GM23338 (cell line): ENCODE results near the gene BPI.

Experiments used
- CTCF ChIP-seq, 2 experiments: fragments of 200-600 bp in 1 of 2; sonication (generic) in 1 of 2; conservative IDR thresholded peaks; 2 replicates each; pipeline versions ENCODE4 v1.5.1 to v1.6.1; 2016 to 2017; ENCODE audit warnings: antibody characterized with exemption in 2 of 2, low read depth in 2 of 2, mild to moderate bottlenecking in 2 of 2, moderate library complexity in 1 of 2
- EZH2 ChIP-seq: fragments of 200-600 bp; sonication (generic); IDR thresholded peaks from one replicate; pipeline ENCODE4 v1.8.0; 2017; ENCODE audit warnings: antibody characterized with exemption, mild to moderate bottlenecking, low read depth; ENCODE audit not compliant: unreplicated experiment
- REST ChIP-seq: IDR thresholded peaks from one replicate; pipeline ENCODE4 v1.6.1; 2018; ENCODE audit warnings: antibody characterized with exemption; ENCODE audit not compliant: unreplicated experiment

- TF ChIP-seq REST (no peak), CTCF (conservative IDR thresholded peaks at IDR 0.05; ENCODE audit: low read depth in 2 of 2) (no peak), EZH2 (no peak)
These were observed 36.0 kb downstream of the BPI start for GRCh38 chr20:38339997-38340396.
